GM12873 (cell line): ENCODE results near the gene YAE1.
A peak's percentile ranks its signal among the peaks of the same experiment; 100 is the strongest.

Experiments
- CTCF ChIP-seq: IDR thresholded peaks from 2 replicates; pipeline ENCODE4 v1.5.1; 2012; ENCODE audit warnings: low read depth, mild to moderate bottlenecking, moderate library complexity, low read length, control low read depth; ENCODE audit not compliant: insufficient read depth; ENCODE audit errors: missing control alignments

YAE1 gene

GRCh38 chr7:39574673-39575349 is 8.6 kb downstream of the YAE1 start:
- TF ChIP-seq CTCF, result no peak

- TF ChIP-seq CTCF, result no peak
These were observed 11.1 kb downstream of the YAE1 start for GRCh38 chr7:39577229-39577874.

GRCh38 chr7:39580149-39580874 is 14.1 kb downstream of the YAE1 start:
- TF ChIP-seq CTCF, result peak; percentile 87

DNA sequence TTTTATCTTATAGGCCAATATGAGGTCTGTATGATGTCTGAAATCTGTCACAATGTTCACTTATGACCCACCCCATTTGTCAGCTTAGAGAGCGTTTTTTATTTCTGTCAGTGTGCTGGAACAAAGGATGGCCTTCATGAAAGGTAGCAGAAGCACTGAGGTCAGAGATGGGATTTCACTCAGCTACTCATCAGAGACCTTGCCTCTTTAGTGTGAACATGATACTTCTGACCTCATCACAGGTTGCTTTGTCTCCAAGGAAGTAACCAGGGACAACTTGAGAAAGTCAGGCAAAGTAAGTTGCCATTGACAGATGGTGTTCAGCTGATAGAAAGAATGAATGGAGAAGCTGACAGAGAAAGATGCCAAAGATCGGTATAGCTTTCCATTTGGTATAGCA is 16.3 kb downstream of the YAE1 start:
- TF ChIP-seq CTCF, result no peak

DNA sequence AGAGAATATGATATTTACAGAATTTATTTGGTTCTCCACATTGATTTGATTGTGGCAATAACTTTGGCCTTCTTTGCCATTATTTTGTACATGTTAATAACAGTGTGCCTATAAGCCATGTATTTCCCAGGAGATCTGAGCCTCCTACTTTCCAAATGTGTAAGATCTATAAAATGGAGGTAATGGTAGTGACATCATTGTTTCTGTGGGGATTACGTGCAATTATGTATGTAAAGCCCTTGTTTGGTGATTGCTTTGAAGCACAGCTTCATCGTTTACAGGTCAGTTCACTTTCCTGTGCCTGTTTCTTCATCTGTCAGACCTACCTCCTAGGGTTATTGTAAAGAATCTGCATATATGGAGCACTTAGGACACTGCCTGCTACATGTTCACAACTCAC is 17.3 kb downstream of the YAE1 start:
- no peak for TF ChIP-seq CTCF

DNA sequence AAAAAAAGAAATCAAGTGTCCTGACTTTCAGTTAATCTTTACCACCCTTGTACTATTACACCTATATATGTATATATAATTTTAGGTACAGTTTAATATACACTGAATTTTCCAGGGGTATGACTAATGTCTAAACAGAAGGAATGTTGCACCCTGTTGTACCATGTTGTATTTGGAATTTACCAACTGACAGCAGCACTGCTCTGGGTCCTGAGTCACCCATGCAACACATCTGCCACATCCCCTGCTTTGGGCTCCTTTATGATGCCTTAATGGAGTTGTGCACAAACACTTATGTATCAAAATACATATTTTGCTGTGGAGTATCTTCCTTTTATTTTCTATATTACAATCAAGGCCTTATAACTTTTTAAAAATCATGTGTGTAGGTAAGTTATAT is 21.2 kb downstream of the YAE1 start:
- no peak for TF ChIP-seq CTCF

DNA sequence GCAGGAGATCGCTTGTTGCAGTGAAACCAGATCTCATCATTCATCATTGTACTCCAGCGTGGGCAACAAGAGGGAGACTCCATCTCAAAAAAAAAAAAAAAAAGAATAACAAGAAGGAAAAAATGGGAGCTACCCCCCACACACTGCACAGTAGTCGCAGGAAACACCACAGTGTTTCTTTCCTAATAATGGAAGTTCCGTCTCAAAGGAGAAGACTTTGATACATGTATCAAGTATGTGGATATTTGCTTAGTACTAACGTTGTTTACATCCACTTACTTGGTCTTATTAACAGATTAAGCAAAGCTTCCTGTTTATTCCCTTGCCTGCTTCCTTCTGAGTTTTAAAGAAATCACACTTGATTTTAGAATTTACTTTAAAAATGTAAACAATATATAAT is 22.2 kb downstream of the YAE1 start:
- TF ChIP-seq CTCF, result no peak
